ENCODE measurements around the gene LMLN.
"Not testable (repeated sequence)": the region's sequence is repeated elsewhere in the genome, so short reads cannot be mapped to it uniquely, and the experiment has no call there.

The LMLN gene

GRCh38 chr3:197959891-197960693 is at the start of gene LMLN:
Gene LMLN (plus strand): TSS chr3:197960217. CDS start chr3:197960246, 29 bp downstream.
- peak; percentile 97 for DNase-seq

GRCh38 chr3:197912741-197913476 is 47.1 kb upstream of the LMLN start:
- DNase-seq, result no peak

- DNase-seq, result peak; percentile 10
Measured at GRCh38 chr3:197913641-197914380, 46.2 kb upstream of the LMLN start.

GRCh38 chr3:197921429-197922275 is 38.4 kb upstream of the LMLN start:
- DNase-seq, result not testable (repeated sequence)

- DNase-seq, result no peak
Measured at GRCh38 chr3:197926418-197926817, 33.6 kb upstream of the LMLN start.

- not testable (repeated sequence) for DNase-seq
Measured at GRCh38 chr3:197927578-197927977, 32.4 kb upstream of the LMLN start.

- DNase-seq, result no peak
Measured at GRCh38 chr3:197936819-197937384, 23.1 kb upstream of the LMLN start.

- DNase-seq, result no peak
Measured at GRCh38 chr3:197940745-197941384, 19.2 kb upstream of the LMLN start.

GRCh38 chr3:197942956-197943556 is 17.0 kb upstream of the LMLN start:
- no peak for DNase-seq

- no peak for DNase-seq
Measured at GRCh38 chr3:197949191-197949777, 10.7 kb upstream of the LMLN start.

- DNase-seq, result peak; percentile 100
Measured at GRCh38 chr3:197949778-197950676, 10.0 kb upstream of the LMLN start, which contains the start of gene RPL35A. Gene RPL35A (plus strand): TSS chr3:197950190. CDS start chr3:197950968, 778 bp downstream.

GRCh38 chr3:197950677-197951061 is 9.3 kb upstream of the LMLN start:
- DNase-seq, result no peak

GRCh38 chr3:197951392-197951990 is 8.5 kb upstream of the LMLN start:
- no peak for DNase-seq

GRCh38 chr3:197952440-197952839 is 7.6 kb upstream of the LMLN start:
- no peak for DNase-seq

GRCh38 chr3:197953325-197953724 is 6.7 kb upstream of the LMLN start:
- no peak for DNase-seq

- no peak for DNase-seq
Measured at GRCh38 chr3:197953881-197954280, 6.1 kb upstream of the LMLN start.

- no peak for DNase-seq
Measured at GRCh38 chr3:197955892-197956477, 4.0 kb upstream of the LMLN start.

GRCh38 chr3:197956626-197956988 is 3.4 kb upstream of the LMLN start:
- no peak for DNase-seq

GRCh38 chr3:197957790-197958133 is 2.3 kb upstream of the LMLN start:
- DNase-seq, result no peak
